ENCODE results near the gene LMX1B.
"Not testable (repeated sequence)": the region's sequence is repeated elsewhere in the genome, so short reads cannot be mapped to it uniquely, and the experiment has no call there.

LMX1B gene

DNA sequence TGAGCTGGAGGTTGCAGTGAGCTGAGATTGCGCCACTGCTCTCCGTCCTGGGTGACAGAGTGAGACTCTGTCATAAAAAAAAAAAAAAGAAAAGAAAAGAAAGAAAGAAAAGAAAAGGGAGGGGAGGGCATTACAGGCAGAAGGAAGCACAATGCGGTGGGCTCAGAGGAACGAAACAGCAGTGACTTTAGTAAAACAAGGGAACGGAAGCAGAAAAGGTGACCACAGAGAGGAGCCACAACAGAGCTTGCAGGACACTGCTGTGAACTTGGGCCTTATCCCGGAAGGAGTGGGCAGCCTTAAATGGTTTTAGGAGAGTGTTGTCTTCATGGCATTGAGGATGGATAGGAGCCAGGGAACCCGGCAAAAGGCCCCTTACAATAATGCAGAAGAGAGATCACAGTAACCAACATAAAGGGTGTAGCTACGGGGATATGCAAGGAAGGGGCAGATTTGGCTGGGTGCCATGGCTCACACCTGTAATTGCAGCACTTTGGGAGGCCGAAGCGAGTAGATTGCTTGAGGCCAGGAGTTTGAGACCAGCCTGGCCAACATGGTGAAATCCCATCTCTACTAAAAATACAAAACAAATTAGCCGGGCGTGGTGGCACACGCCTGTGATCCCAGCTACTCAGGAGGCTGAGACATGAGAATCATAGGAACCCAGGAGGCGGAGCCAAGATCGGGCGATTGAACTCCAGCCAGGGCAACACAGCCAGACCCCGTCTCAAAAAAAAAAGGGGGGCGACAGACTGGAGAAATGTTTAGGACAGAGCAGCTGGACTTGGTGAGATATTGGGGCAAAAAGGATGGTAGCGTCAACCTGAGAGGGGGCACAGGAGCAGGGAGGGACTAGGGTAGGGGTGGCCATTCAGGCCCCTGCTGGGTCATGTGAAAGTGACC, 107.2 kb downstream of the LMX1B start:
- H3K4me3 ChIP-seq (ENCODE audit: control insufficient read depth, low read depth, low read length): no peak overlapping the region
- TF ChIP-seq, protein P1, sequence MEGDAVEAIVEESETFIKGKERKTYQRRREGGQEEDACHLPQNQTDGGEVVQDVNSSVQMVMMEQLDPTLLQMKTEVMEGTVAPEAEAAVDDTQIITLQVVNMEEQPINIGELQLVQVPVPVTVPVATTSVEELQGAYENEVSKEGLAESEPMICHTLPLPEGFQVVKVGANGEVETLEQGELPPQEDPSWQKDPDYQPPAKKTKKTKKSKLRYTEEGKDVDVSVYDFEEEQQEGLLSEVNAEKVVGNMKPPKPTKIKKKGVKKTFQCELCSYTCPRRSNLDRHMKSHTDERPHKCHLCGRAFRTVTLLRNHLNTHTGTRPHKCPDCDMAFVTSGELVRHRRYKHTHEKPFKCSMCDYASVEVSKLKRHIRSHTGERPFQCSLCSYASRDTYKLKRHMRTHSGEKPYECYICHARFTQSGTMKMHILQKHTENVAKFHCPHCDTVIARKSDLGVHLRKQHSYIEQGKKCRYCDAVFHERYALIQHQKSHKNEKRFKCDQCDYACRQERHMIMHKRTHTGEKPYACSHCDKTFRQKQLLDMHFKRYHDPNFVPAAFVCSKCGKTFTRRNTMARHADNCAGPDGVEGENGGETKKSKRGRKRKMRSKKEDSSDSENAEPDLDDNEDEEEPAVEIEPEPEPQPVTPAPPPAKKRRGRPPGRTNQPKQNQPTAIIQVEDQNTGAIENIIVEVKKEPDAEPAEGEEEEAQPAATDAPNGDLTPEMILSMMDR (conservative IDR thresholded peaks at IDR 0.05; ENCODE audit: control insufficient read depth, insufficient read depth, low read depth, low read length): no peak
- no peak for DNase-seq (ENCODE audit: low read depth)

- TF ChIP-seq, protein P1 (conservative IDR thresholded peaks at IDR 0.05; ENCODE audit: control insufficient read depth, insufficient read depth, low read depth, low read length): no peak
- no peak overlapping the region for H3K4me3 ChIP-seq (ENCODE audit: control insufficient read depth, low read depth, low read length)
- no peak for DNase-seq (ENCODE audit: low read depth)
These were observed 107.8 kb downstream of the LMX1B start for GRCh38 chr9:126721564-126721981.

- TF ChIP-seq, protein P1 (conservative IDR thresholded peaks at IDR 0.05; ENCODE audit: control insufficient read depth, insufficient read depth, low read depth, low read length): no peak
- peak; percentile 17 for DNase-seq (ENCODE audit: low read depth)
- peak overlapping the region; percentile 30 for H3K4me3 ChIP-seq (ENCODE audit: control insufficient read depth, low read depth, low read length)
These were observed 108.7 kb downstream of the LMX1B start for GRCh38 chr9:126722252-126722921.

DNA sequence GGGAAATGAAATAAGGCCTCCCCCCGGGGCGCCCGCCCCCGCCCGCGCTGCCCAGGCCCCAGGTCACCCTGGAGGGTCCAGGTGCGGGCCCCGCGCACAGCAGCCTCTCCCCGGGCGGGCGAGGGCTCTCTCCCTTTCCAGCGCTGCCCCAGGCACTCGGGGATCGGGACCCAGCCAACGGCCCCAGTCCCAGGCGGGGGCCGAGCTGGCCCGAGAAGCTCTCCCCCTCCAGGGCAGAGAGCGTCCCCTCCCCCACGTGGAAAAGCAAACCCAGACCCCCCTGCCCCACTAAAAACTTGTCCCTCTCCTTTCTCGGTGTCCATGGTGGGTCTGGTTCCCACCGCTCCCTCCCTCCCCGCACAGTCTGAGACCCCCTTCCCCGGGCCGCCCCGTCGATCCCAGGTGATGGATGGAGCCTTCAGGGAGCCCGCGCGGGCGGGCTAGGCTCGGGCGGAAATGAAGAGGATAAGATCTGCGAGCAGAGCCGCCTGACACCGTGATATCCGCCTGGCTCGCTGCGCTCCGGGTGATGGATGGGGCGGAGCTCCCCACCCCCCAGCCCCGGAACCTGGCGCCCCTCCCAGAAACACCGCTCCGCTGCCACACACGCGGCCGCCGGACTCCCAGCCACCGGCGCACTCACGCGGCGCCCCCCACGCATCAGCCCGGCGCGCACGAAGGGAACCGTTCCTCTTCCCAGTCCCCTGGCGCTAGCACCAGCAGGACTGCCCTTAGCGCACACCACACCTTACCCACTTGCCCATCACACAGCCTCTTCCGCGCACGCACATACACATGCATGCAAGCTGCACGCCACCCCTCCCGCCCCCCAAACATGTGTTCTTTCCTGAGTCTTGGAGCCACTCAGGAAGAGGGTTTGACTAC, 109.4 kb downstream of the LMX1B start:
- TF ChIP-seq, protein P1 (conservative IDR thresholded peaks at IDR 0.05; ENCODE audit: control insufficient read depth, insufficient read depth, low read depth, low read length): no peak
- no peak for DNase-seq (ENCODE audit: low read depth)
- H3K4me3 ChIP-seq (ENCODE audit: control insufficient read depth, low read depth, low read length): peak overlapping the region; percentile 30

DNA sequence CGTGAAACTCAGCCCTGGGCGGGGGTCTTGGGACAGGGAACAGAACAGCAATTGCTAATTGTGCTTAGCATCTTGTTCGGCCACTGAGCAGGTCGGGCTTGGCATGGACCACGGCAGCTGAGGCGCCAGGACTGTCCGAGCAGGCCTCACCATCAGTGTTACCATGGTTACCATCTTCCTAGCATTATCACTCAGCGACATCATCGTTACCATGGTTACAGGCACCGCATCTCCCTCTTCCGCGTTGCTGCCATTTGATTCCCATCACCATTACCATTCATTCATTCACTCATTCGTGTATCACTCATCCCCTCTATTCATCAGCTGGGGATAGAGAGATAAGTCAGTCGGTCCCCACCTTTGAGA, 110.1 kb downstream of the LMX1B start:
- no peak overlapping the region for H3K4me3 ChIP-seq (ENCODE audit: control insufficient read depth, low read depth, low read length)
- DNase-seq (ENCODE audit: low read depth): no peak
- TF ChIP-seq, protein P1 (conservative IDR thresholded peaks at IDR 0.05; ENCODE audit: control insufficient read depth, insufficient read depth, low read depth, low read length): no peak

DNA sequence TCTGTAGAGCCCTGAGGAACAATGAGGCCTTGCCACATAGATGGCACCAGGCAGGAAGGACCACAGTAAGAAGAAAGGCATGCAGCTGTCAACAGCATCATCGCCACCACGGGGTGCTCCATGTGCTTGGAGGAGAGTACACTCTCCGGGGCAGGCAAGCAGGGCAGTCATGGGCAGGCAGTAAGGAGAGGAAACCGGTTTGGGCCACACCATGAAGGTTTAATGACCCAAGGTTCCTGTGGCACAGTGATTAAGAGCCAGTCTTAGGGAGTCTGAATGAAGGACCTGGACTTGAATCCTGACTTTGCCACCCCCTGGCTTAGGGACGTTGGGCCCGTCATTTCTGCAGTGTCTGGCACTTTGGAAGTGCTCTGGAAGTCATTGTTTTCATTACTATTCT, 110.5 kb downstream of the LMX1B start:
- no peak overlapping the region for H3K4me3 ChIP-seq (ENCODE audit: control insufficient read depth, low read depth, low read length)
- TF ChIP-seq, protein P1 (conservative IDR thresholded peaks at IDR 0.05; ENCODE audit: control insufficient read depth, insufficient read depth, low read depth, low read length): no peak
- DNase-seq (ENCODE audit: low read depth): no peak

DNA sequence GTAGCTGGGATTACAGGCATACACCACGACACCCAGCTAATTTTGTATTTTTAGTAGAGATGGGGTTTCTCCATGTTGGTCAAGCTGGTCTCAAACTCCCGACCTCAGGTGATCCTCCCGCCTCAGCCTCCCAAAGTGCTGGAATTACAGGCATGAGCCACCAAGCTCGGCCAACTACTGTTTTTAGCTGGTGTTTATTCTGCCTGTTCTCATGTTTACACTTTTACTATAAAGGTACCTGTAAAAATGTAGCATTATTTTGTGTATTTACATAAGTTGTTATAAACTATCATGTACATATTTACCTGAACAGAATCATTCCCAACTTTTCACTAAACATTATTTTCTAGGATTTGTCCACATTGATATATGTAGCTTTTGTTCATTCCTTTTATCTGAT, 111.8 kb downstream of the LMX1B start:
- not testable (repeated sequence) for H3K4me3 ChIP-seq (ENCODE audit: control insufficient read depth, low read depth, low read length); DNase-seq (ENCODE audit: low read depth)

DNA sequence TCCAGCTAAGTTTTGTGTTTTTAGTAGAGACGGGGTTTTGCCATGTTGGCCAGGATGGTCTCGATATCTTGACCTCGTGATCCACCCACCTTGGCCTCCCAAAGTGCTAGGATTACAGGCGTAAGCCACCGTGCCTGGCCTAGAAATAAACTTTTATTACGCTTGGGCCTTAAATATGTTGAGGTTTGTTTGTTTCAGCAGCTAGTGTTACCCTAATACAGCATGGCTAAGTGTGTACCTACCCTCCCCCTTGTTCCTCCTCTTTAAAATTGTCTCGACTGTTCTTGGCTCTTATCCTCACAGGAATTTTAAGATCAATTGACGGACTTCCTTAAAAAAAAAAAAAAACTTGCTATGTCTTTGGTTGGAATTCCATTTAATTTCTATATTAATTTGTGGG, 114.5 kb downstream of the LMX1B start:
- H3K4me3 ChIP-seq (ENCODE audit: control insufficient read depth, low read depth, low read length); DNase-seq (ENCODE audit: low read depth): not testable (repeated sequence)

DNA sequence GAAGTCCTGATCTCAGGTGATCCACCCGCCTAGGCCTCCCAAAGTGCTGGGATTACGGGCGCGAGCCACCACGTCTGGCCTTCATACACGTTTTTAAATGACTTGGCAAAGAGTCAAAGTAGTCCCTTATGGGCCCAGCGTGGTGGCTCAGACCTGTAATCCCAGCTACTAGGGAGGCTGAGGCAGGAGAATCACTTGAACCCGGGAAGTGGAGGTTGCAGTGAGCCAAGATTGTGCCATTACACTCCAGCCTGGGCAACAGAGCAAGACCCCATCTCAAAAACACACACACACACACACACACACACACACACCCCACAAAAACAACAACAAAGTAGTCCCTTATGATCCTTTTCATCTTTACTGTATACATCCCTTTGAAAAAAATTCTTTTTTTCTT, 116.9 kb downstream of the LMX1B start:
- DNase-seq (ENCODE audit: low read depth); H3K4me3 ChIP-seq (ENCODE audit: control insufficient read depth, low read depth, low read length): not testable (repeated sequence)

All from fibroblast of mammary gland (primary cell).